ENCODE data around the gene MACROD1. TPM values are rescaled to one million over a fixed set of nuclear protein-coding genes. Genes with fewer than 3 reads are reported as not detected.

Gene MACROD1
- total RNA-seq, 2 experiments from 2014 or later: 6.0 to 6.3 TPM

- H3K36me3 Mint-ChIP-seq (ENCODE audit: low read depth): no peaks in the 10 kb centered on the region
These were observed 41.8 kb downstream of the MACROD1 start for GRCh38 chr11:64124147-64124546.

GRCh38 chr11:64123679-64124078, 42.2 kb downstream of the MACROD1 start:
- DNase-seq (no peak), ATAC-seq (ENCODE audit: poor library complexity) (no peak)
- Mint-ChIP-seq H3K4me1 (ENCODE audit: low read depth) (no peaks in the 10 kb centered on the region), H3K27ac (no peak overlapping the region), H3K4me3 (no peak overlapping the region), H3K27me3 (no peaks in the 10 kb centered on the region), H3K36me3 (ENCODE audit: low read depth) (no peaks in the 10 kb centered on the region), H3K9me3 (no peaks in the 10 kb centered on the region)
- intact Hi-C loops (cut with DNase I, micrococcal nuclease): no loop called here
- no peaks in the 10 kb centered on the region for H3K36me3 ChIP-seq (ENCODE audit: insufficient read depth, low read length)
- ChIA-PET POLR2A (no interaction called here), CTCF (no interaction called here)
- no peak overlapping the region for H3K4me3 ChIP-seq (ENCODE audit: low read length)
- no peaks in the 10 kb centered on the region for H3K27me3 ChIP-seq (ENCODE audit: control insufficient read depth in 1 of 2, insufficient read depth in 2 of 2, low read length in 2 of 2)
- no peak for TF ChIP-seq CTCF (IDR thresholded peaks at IDR 0.05)
- no peaks in the 10 kb centered on the region for H3K9me3 ChIP-seq (ENCODE audit: control insufficient read depth in 1 of 2, insufficient read depth in 1 of 2, low read length in 2 of 2)
- peaks cover 6% of the 10 kb centered on the region for H3K4me1 ChIP-seq (ENCODE audit: insufficient read depth, low read length)
- H3K27ac ChIP-seq (ENCODE audit: low read depth in 1 of 2, low read length in 2 of 2): no peak overlapping the region

More at GRCh38 chr11:64124147-64124546, 41.8 kb downstream of the MACROD1 start:
- Mint-ChIP-seq H3K4me1 (ENCODE audit: low read depth) (no peaks in the 10 kb centered on the region), H3K4me3 (no peak overlapping the region), H3K27ac (no peak overlapping the region), H3K9me3 (no peaks in the 10 kb centered on the region), H3K27me3 (no peaks in the 10 kb centered on the region)
- no peak for DNase-seq
- Histone ChIP-seq H3K27ac (ENCODE audit: low read depth in 1 of 2, low read length in 2 of 2) (no peak overlapping the region), H3K36me3 (ENCODE audit: insufficient read depth, low read length) (no peaks in the 10 kb centered on the region), H3K4me1 (ENCODE audit: insufficient read depth, low read length) (peaks cover 6% of the 10 kb centered on the region), H3K27me3 (ENCODE audit: control insufficient read depth in 1 of 2, insufficient read depth in 2 of 2, low read length in 2 of 2) (no peaks in the 10 kb centered on the region), H3K9me3 (ENCODE audit: control insufficient read depth in 1 of 2, insufficient read depth in 1 of 2, low read length in 2 of 2) (no peaks in the 10 kb centered on the region), H3K4me3 (ENCODE audit: low read length) (no peak overlapping the region)
- no peak for ATAC-seq (ENCODE audit: poor library complexity)
- POLR2A ChIA-PET: no interaction called here
- CTCF ChIA-PET: no interaction called here
- TF ChIP-seq CTCF (IDR thresholded peaks at IDR 0.05): no peak
- intact Hi-C loops (cut with DNase I, micrococcal nuclease): no loop called here

GRCh38 chr11:64122411-64123410, 43.2 kb downstream of the MACROD1 start:
- no peak overlapping the region for H3K27ac ChIP-seq (ENCODE audit: low read depth in 1 of 2, low read length in 2 of 2)
- CTCF ChIA-PET: no interaction called here
- DNase-seq (no peak), ATAC-seq (ENCODE audit: poor library complexity) (no peak)
- no peaks in the 10 kb centered on the region for H3K36me3 ChIP-seq (ENCODE audit: insufficient read depth, low read length)
- H3K4me1 ChIP-seq (ENCODE audit: insufficient read depth, low read length): peaks cover 6% of the 10 kb centered on the region
- no peaks in the 10 kb centered on the region for H3K27me3 ChIP-seq (ENCODE audit: control insufficient read depth in 1 of 2, insufficient read depth in 2 of 2, low read length in 2 of 2)
- Mint-ChIP-seq H3K4me3 (no peak overlapping the region), H3K27ac (no peak overlapping the region), H3K27me3 (no peaks in the 10 kb centered on the region), H3K4me1 (ENCODE audit: low read depth) (no peaks in the 10 kb centered on the region), H3K9me3 (no peaks in the 10 kb centered on the region), H3K36me3 (ENCODE audit: low read depth) (no peaks in the 10 kb centered on the region)
- POLR2A ChIA-PET: no interaction called here
- no peak for TF ChIP-seq CTCF (IDR thresholded peaks at IDR 0.05)
- H3K4me3 ChIP-seq (ENCODE audit: low read length): no peak overlapping the region
- intact Hi-C loops (cut with DNase I, micrococcal nuclease): no loop called here
- peaks cover 0 to under 1% of the 10 kb centered on the region in 2 experiments for H3K9me3 ChIP-seq (ENCODE audit: control insufficient read depth in 1 of 2, insufficient read depth in 1 of 2, low read length in 2 of 2)
